ENCODE data around the gene SLC49A3. TPM values are rescaled to one million over a fixed set of nuclear protein-coding genes. Genes with fewer than 3 reads are reported as not detected.

The SLC49A3 gene
- total and polyA plus RNA-seq, 10 of the 15 experiments (the other 5 are each of a cell fraction or from before 2014, with no cell fraction given), result 0.09 to 0.85 (median 0.18) TPM; not detected in 4

GRCh38 chr4:659851-660250, 29.1 kb downstream of the SLC49A3 start:
- Histone ChIP-seq H2AFZ (ENCODE audit: control insufficient read depth, low read depth, low read length) (no peak overlapping the region), H3K27ac (ENCODE audit: control insufficient read depth, insufficient read depth) (no peak overlapping the region), H3K9me3 (replicated peaks; ENCODE audit: control insufficient read depth, insufficient read depth, low read length) (no peaks in the 10 kb centered on the region; the same call in 2 of the 3 replicates), H3K4me2 (ENCODE audit: control insufficient read depth, insufficient read depth) (no peak overlapping the region), H3K9ac (ENCODE audit: control insufficient read depth, insufficient read depth, low read length) (no peak overlapping the region), H3K27me3 (replicated peaks in 1 of 2; ENCODE audit: control insufficient read depth in 2 of 2, insufficient read depth in 2 of 2, low read length in 1 of 2) (no peaks in the 10 kb centered on the region), H4K20me1 (ENCODE audit: control insufficient read depth, insufficient read depth) (no peaks in the 10 kb centered on the region), H3K79me2 (ENCODE audit: control insufficient read depth, insufficient read depth, low read length) (peaks cover 3% of the 10 kb centered on the region), H3K4me1 (ENCODE audit: control insufficient read depth, insufficient read depth, low read length) (no peaks in the 10 kb centered on the region), H3K36me3 (ENCODE audit: control insufficient read depth in 2 of 2, insufficient read depth in 2 of 2, low read length in 1 of 2) (no peaks in the 10 kb centered on the region), H3K4me3 (no peak overlapping the region)
- ChIA-PET SMC1A (ENCODE audit: uncharacterized antibody, unreplicated experiment) (no interaction called here), CTCF (no interaction called here), RAD21 (ENCODE audit: unreplicated experiment) (no interaction called here), POLR2A (no interaction called here)
- no peak for FAIRE-seq
- 65% methylated on average over 8 of the region's 8 CpGs for WGBS (ENCODE audit: insufficient coverage, insufficient replicate concordance, low lambda C conversion rate, missing lambda C conversion rate)
- BruUV-seq (replicated peaks), result no TSS peak
- intact Hi-C loops (cut with micrococcal nuclease; ENCODE audit: unreplicated experiment) (no loop called here), in situ Hi-C loops (cut with MboI) (no loop called here)
- TF ChIP-seq SMARCA5 (IDR thresholded peaks at IDR 0.05) (no peak), ESRRA (IDR thresholded peaks at IDR 0.05; ENCODE audit: low read length) (no peak), HDAC6 (IDR thresholded peaks at IDR 0.05; ENCODE audit: unreplicated experiment) (no peak), SMC3 (IDR thresholded peaks at IDR 0.05; ENCODE audit: borderline replicate concordance, low read length) (no peak), MEF2A (IDR thresholded peaks at IDR 0.05; ENCODE audit: insufficient read depth, low read depth, low read length) (no peak)
- no peak for ATAC-seq
- DNase-seq (ENCODE audit: low read depth, low spot score), result no peak

DNA sequence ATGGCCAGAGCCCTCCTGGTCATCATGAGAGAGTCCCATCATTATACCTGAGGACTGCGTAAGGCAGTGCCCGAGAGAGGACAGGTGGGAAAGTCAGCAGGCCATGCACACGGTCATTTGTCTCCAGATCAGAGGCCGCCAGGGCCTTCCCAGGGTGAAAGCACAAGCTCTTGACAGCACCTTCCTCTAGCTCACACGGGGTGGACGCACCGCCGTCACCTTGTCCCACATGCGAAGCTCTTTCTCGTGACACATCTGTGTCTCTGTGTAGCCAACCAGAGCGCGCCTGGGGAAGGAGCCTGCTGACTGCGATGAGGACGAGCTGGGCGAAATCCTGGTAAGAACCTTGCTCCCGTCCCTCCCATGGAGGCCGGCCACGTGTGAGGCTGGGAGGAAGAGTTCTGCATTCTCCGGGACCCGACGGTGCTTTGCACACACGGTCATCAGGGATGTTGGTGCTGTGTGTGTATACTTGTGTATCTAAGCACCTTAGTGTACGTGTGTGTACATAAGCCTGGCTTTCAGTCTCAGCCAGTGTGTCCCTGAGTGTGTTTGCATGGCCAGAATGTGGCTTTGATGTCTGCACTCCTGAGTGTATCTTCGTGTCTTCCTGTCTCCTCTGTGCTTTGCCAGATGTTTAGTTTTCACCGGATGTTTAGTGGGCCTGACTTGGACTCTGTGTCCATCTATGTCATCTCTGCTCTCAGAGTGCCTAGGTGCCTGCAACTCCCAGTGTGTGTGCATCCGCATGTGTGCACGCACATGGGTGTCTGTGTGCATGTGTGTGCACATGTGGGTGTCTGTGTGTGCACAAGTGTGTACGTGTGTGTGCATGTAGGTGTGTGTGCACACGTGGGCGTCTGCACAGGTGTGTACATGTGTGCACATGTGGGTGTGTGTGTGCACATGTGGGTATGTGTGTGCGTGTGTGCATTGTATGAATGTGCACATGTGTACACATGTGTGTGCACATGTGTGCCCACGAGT, 30.0 kb downstream of the SLC49A3 start:
- no peaks in the 10 kb centered on the region for H3K36me3 ChIP-seq (ENCODE audit: control insufficient read depth in 2 of 2, insufficient read depth in 2 of 2, low read length in 1 of 2)
- no peaks in the 10 kb centered on the region; the same call in 2 of the 3 replicates for H3K9me3 ChIP-seq (replicated peaks; ENCODE audit: control insufficient read depth, insufficient read depth, low read length)
- in situ Hi-C loops (cut with MboI) (no loop called here), intact Hi-C loops (cut with micrococcal nuclease; ENCODE audit: unreplicated experiment) (no loop called here)
- 75% methylated on average over 32 of the region's 32 CpGs for WGBS (ENCODE audit: insufficient coverage, insufficient replicate concordance, low lambda C conversion rate, missing lambda C conversion rate)
- no peak overlapping the region for H3K27ac ChIP-seq (ENCODE audit: control insufficient read depth, insufficient read depth)
- no peaks in the 10 kb centered on the region; the same call in 1 of the 2 replicates for H3K79me2 ChIP-seq (ENCODE audit: control insufficient read depth, insufficient read depth, low read length)
- no peak for FAIRE-seq
- no peak overlapping the region for H3K4me3 ChIP-seq
- H3K9ac ChIP-seq (ENCODE audit: control insufficient read depth, insufficient read depth, low read length), result no peak overlapping the region
- H3K4me1 ChIP-seq (ENCODE audit: control insufficient read depth, insufficient read depth, low read length), result no peaks in the 10 kb centered on the region
- no peaks in the 10 kb centered on the region for H4K20me1 ChIP-seq (ENCODE audit: control insufficient read depth, insufficient read depth)
- H3K4me2 ChIP-seq (ENCODE audit: control insufficient read depth, insufficient read depth), result no peak overlapping the region
- ChIA-PET SMC1A (ENCODE audit: uncharacterized antibody, unreplicated experiment) (no interaction called here), POLR2A (no interaction called here), CTCF (no interaction called here), RAD21 (ENCODE audit: unreplicated experiment) (no interaction called here)
- TF ChIP-seq, protein P1, sequence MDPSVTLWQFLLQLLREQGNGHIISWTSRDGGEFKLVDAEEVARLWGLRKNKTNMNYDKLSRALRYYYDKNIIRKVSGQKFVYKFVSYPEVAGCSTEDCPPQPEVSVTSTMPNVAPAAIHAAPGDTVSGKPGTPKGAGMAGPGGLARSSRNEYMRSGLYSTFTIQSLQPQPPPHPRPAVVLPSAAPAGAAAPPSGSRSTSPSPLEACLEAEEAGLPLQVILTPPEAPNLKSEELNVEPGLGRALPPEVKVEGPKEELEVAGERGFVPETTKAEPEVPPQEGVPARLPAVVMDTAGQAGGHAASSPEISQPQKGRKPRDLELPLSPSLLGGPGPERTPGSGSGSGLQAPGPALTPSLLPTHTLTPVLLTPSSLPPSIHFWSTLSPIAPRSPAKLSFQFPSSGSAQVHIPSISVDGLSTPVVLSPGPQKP (IDR thresholded peaks at IDR 0.05; ENCODE audit: low read depth, low read length), result no peak
- TF ChIP-seq EZH2 (IDR thresholded peaks at IDR 0.05; ENCODE audit: borderline replicate concordance, control insufficient read depth, low read depth, low read length) (no peak), NFYA (IDR thresholded peaks at IDR 0.05; ENCODE audit: borderline replicate concordance, low read depth, low read length) (no peak), STAT1 (conservative IDR thresholded peaks at IDR 0.05) (no peak), ZNF207 (IDR thresholded peaks at IDR 0.05; ENCODE audit: borderline replicate concordance) (no peak), BHLHE40 (IDR thresholded peaks at IDR 0.05; ENCODE audit: borderline replicate concordance in 1 of 2, low read depth in 2 of 2, low read length in 1 of 2) (no peak), POLR2AphosphoS2 (IDR thresholded peaks at IDR 0.05; ENCODE audit: low read depth, low read length) (no peak), IKZF1 (conservative IDR thresholded peaks at IDR 0.05) (no peak), PAX5 (IDR thresholded peaks at IDR 0.05; ENCODE audit: borderline replicate concordance, low read depth, low read length) (no peak), TARDBP (IDR thresholded peaks at IDR 0.05; ENCODE audit: borderline replicate concordance) (no peak), ZSCAN29 (IDR thresholded peaks at IDR 0.05) (no peak)
- BruUV-seq (replicated peaks), result no TSS peak
- no peak overlapping the region for H2AFZ ChIP-seq (ENCODE audit: control insufficient read depth, low read depth, low read length)
- no peaks in the 10 kb centered on the region for H3K27me3 ChIP-seq (replicated peaks in 1 of 2; ENCODE audit: control insufficient read depth in 2 of 2, insufficient read depth in 2 of 2, low read length in 1 of 2)
- DNase-seq (ENCODE audit: low read depth, low spot score), result no peak
- ATAC-seq, result no peak

All from GM12878 (cell line).